HG03108 (cell line): ENCODE data around the gene RIPOR3.
"Not testable (repeated sequence)": the region's sequence is repeated elsewhere in the genome, so short reads cannot be mapped to it uniquely, and the experiment has no call there.

ENCODE experiments used
- ATAC-seq: cut with Tn5 transposase; IDR thresholded peaks from one replicate; pipeline ENCODE4 v1.9.1; 2021; ENCODE audit warnings: moderate library complexity; ENCODE audit not compliant: unreplicated experiment

Gene RIPOR3

DNA sequence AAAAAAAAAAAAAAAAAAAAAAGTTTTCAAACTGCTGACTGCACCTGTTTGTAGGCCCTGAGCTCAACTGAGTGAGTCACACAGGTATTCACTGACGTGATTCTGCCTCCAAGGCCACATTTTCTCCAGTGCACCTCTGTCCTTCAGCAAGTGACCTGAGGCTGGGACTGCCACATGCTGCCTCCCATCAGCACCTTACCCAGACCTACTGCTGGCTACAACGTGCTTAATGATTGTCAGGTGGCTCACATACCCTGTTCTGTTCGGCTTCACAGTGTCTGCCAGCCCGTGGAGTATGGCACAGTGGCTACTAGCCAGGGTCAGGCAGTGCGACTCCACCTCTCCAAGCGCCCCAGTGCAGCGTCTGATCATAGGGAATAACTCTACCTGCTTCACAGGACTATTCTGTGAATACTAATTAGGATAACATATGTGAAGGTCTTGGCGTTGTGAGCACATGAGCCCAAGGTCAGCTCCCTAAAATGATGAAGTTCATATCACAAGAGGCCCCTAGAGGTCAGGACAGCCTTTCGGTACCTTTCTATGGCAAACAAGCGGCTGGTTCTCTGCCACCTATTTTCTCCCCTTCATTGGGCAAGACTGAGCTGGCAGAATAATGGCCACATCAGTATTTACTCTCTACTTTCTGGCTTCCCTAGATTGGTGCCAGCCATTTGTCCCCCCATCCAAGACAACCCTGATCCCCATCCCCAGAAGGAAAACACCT is 28.1 kb downstream of the RIPOR3 start:
- ATAC-seq, result no peak

DNA sequence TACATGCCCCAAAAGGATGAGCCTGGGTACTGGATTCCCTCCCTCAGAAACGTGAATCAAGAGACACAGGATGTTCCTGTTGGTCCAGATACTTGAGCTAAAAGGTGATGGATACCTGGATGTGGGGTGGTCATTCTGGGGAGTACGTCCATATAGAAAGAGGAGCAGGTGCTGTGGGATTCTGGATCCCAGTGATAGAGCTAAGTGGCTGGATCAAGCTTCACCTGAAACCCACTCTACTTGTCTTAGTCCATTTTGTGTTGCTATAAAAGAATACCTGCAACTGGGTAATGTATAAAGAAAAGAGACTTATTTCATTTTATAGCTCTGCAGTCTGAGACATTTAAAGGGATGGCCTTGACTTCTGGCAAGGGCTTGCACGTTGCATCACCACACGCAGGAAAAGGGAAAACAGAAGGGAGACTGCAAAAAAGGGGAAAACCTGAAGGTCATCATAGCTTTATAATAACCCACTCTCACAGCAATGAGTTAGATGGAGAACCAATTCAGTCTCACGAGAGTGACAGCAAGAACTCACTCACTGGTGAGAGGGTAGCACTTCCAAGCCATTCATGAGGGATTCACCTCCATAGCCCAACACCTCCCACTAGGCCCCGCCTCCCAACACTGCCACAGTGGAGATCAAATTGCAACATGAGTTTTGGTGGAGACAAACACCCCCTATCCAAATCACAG is 31.2 kb downstream of the RIPOR3 start:
- ATAC-seq, result no peak

- ATAC-seq, result no peak
These were observed 32.5 kb downstream of the RIPOR3 start for GRCh38 chr20:50658804-50659380.

GRCh38 chr20:50655311-50655880 is 35.9 kb downstream of the RIPOR3 start:
- no peak for ATAC-seq

- no peak for ATAC-seq
These were observed 36.4 kb downstream of the RIPOR3 start for GRCh38 chr20:50654904-50655303.

DNA sequence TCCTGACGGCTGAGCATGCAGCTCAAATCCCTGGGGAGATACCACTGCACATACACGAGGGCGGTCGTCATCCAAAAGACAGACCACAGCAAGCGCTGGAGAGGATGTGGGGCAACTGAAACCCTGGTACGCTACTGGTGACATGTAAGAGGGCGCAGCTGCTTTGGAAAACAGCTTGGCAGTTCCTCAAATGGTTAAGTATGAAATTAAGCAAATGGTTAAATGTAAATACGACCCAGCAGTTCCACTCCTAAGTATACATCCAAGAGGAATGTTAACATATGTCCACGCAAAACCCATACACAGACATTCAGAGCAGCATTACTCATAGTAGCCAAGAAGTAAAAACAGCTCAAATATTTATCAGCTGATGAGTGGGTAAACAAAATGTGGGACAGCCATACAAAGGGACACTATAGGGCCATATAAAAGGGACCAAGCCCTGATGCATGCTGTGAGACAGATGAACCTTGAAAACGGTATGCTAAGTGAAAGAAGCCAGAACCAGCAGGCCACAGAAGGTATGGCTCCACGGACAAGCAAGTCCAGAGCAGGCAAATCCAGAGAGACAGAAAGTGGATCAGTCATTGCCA is 38.5 kb downstream of the RIPOR3 start:
- ATAC-seq, result no peak

GRCh38 chr20:50651676-50652075 is 39.7 kb downstream of the RIPOR3 start:
- ATAC-seq, result no peak

- no peak for ATAC-seq
These were observed 41.8 kb downstream of the RIPOR3 start for GRCh38 chr20:50649590-50649989.

DNA sequence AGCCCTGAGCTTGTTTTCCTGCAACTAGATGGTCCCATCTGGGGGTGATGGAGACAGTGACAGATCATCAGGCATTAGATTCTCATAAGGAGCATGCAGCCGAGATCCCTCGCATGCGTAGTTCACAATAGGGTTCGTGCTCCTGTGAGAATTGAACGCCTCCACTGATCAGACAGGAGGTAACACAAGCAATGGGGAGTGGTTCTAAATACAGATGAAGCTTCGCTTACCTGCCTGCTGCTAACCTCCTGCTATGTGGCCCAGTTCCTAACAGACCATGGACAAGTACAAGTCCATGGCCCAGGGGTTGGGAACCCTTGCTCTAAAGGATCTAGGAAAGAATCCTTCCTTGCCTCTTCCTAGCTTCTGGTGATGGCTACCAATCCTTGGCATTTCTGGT is 42.7 kb downstream of the RIPOR3 start:
- no peak for ATAC-seq

DNA sequence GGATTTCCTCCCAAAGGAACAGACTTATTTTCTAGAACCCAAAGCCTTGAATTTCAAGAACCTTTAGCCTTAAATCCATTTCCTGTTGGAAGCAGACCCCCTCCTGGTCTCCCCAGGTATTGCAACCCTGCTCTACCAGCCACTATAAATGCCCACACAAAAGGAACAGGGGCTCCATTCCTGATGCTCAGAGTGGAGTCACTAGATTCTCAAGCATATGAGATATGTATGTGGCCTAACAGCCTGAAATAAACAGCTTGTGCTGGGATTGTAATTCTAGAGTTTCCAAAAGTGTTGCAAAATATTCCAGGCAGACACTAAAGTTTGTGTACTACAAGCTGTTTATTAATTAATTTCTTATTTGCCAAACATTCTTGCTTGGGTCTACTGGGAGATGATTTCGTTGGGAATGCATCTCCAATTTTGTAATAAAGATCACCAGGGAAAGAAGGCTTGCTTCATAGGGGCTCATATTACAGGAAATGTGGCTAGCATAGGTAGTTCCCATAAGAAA is 44.8 kb downstream of the RIPOR3 start:
- ATAC-seq, result no peak

- ATAC-seq, result no peak
These were observed 45.9 kb downstream of the RIPOR3 start for GRCh38 chr20:50645253-50646068.

DNA sequence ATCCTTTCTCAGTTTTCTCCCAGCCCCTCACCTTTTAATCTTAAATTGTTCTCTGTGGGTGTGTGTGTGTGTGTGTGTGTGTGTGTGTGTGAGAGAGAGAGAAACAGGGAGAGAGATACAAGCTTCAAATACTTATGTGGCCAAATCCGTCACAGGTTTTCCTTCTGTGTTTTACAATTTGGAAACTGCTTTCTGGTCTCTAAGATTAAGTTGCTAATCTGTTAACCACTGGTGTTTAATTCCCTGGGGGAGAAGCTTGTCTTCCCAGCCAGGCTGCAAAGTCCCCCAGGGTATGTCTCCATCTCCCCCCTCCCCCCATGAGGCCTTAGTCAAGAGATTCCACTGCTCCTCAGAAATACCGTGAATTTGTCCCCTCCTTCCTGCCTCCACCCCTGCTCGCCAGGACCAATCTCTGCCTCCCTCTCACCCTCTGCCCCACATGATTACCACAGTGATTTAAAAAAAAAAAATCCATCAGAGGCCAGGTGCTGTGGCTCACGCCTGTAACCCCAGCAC is 49.0 kb downstream of the RIPOR3 start:
- no peak for ATAC-seq

DNA sequence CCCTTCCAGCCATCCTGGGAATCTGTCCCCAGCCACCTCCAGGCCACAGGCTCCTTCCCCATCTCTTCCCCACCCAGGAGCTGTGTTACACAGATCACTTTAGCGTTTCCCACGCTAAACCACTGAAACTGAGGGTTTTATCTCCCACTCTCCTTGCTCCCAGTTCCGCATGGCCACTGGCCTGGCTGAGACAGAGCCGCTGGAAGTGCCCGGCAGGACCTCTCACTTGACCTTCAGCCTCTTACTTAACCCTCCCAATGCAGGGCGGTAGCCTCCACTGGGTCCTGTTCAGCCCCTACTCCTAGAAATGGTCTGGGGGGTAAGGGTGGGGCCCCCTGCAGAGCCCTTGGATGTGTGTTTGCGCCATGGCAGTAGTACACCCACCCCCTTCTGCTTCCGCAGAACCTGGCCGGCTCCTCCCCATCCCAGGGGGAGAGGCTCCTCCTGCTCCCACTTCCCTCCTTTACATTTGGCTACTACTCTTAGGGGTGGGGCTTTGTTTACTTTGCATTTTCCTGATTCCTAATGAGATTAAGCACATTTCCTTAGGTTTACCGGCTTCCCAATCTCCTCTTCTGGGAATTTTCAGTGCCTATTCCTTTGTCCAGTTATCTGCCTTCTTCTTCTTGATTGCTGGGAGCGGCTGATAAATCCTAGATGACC is 49.6 kb downstream of the RIPOR3 start:
- ATAC-seq, result not testable (repeated sequence)

- not testable (repeated sequence) for ATAC-seq
These were observed 51.2 kb downstream of the RIPOR3 start for GRCh38 chr20:50639971-50640711.

GRCh38 chr20:50638015-50638847 is 53.1 kb downstream of the RIPOR3 start:
- not testable (repeated sequence) for ATAC-seq

DNA sequence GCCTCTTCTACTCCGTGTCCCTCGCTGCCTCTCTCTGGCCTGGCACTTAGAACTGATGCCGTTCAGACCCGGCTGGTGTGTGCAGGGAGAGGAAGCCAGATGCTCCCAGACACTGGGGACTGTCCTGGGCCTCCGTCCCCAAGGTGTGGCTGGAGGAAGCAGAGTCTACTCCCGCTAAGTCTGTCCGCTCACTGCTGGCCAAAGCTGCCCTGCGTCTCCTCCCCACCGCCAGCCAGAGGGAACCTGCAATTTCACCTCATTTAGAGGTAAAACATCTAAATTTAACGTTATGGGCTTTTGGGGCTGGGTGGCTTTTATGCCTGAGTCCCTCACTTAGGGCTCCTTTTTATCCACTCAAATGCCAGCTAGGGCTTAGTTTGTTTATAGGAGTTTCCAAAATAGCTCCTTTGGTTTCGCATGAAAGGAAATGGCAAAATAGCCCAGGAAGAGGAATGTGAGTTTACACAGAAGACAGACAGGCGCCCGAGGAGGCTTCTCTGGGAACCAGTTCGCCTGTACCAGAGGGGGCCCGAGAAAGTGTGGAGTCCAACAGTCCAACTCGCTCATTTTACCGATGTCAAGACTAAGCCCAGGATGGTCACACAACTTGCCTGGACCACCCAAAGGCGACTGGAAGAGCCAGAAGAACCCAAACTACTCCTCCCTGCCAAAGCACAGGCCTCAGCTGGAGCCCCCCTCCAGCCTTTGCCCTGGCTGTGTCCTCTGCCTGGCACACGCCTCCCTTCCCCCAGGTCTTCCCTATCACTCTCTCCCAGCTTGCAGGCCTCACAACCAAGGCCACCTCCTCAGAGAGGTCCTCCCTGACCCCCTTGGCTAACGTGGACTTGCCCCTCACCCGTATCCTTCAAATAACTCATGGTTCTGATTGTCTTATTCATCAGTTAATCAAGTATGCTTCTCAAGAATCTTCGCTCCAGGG is 54.5 kb downstream of the RIPOR3 start:
- ATAC-seq, result no peak
